Erythroblast (primary cell): ENCODE measurements around the gene VSIR.

Experiments
- GATA1 ChIP-seq: IDR thresholded peaks from 2 replicates; pipeline ENCODE4 v1.6.1; 2011; ENCODE audit warnings: low read depth, mild to moderate bottlenecking, control low read depth, low read length, moderate library complexity
- POLR2A ChIP-seq: IDR thresholded peaks from 2 replicates; pipeline ENCODE4 v1.6.1; 2011; ENCODE audit warnings: mild to moderate bottlenecking, low read length

DNA sequence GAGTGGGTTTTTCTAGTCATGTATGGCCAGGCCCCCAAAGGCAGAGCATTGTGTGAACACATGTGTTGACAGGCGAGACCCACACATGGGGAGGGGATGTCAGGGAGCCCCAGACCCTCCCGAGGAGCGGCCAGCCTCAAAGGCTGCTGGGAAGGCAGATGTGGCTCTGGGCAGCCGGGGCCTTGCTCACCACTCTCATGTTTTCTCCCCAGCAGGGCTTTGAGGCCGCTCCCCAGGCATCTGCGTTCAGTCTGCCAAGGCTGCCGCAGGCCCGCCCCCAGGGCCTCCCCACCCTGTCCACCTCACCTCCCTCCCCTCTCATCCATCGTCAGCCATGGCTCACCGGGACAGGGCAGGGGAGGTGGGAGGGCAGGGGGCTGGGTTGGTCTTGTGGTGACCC is 16.6 kb upstream of the VSIR start:
- TF ChIP-seq POLR2A (no peak), GATA1 (no peak)
